ENCODE data around the gene VIPR1.

VIPR1 gene

DNA sequence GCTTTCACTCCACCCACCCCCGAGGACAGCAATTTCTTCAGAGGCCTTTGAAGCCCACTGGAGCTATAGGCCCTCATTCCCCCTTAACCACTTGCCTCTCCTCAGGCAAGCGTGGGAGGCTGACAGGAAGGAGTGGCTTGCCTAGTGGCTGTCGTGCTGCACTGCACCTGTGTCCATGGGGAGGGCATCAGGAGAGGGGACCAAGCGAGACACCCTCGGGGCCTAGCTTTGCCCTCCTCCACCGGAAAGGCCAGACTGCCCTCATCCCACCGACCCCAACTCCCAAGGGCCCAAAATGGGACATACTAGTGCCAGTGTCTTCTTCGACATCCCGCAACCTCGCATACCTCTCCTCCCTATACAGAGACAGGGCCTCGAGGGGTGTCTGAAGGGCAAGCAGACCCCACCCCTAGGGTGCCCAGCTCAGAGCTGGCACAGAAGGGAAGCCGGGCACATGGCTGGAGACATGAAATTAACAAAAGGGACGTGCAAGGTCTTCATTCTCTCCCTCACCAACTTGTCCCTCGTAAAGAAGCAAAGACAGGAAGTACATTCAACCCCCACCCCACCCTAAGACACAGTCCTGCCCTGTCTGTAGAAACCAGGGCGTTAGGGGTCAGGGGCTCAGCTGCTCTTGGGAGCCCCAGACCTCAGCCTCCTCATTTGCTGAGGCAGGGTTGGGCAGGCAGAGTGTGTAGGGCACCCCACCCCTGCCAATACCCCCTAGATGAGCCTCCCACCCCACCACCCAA, 24.3 kb downstream of the VIPR1 start:
- in situ Hi-C loops (cut with MboI; ENCODE audit: low pct_unique_long_range_greater_than_20kb, low sequenced_read_pairs, unreplicated experiment), result no loop called here
- no peak for DNase-seq (ENCODE audit: low spot score)

DNA sequence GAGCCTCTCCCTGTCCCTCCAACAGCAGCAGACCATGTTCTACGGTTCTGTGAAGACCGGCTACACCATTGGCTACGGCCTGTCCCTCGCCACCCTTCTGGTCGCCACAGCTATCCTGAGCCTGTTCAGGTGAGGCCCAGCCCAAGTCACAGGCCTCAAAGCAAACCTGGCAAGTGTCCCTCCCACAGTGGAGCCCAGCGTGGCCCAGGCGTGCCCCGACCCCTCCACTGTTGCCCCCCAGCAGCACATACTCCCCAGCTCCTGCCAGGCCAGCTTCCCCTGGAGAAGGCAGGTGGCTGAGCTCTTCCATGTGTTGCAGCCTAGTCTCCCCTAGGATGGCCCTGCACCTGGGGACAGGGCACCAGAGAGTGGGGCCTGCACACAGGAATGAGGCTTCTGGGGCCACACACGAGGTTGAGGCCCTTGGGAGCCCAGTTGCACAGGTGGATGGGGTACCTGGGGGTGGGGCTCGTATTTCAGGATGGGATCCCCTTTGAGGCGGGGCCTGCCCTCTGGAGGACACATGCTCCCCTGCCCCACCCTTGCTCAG, 25.0 kb downstream of the VIPR1 start:
- TF ChIP-seq, protein P1, sequence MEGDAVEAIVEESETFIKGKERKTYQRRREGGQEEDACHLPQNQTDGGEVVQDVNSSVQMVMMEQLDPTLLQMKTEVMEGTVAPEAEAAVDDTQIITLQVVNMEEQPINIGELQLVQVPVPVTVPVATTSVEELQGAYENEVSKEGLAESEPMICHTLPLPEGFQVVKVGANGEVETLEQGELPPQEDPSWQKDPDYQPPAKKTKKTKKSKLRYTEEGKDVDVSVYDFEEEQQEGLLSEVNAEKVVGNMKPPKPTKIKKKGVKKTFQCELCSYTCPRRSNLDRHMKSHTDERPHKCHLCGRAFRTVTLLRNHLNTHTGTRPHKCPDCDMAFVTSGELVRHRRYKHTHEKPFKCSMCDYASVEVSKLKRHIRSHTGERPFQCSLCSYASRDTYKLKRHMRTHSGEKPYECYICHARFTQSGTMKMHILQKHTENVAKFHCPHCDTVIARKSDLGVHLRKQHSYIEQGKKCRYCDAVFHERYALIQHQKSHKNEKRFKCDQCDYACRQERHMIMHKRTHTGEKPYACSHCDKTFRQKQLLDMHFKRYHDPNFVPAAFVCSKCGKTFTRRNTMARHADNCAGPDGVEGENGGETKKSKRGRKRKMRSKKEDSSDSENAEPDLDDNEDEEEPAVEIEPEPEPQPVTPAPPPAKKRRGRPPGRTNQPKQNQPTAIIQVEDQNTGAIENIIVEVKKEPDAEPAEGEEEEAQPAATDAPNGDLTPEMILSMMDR (IDR thresholded peaks at IDR 0.05; ENCODE audit: extremely low read depth, insufficient read depth, missing control alignments), result no peak
- no peak for DNase-seq (ENCODE audit: low spot score)
- in situ Hi-C loops (cut with MboI; ENCODE audit: low pct_unique_long_range_greater_than_20kb, low sequenced_read_pairs, unreplicated experiment), result no loop called here

More for the DNA sequence above, 24.3 kb downstream of the VIPR1 start:
- TF ChIP-seq, protein P1 (IDR thresholded peaks at IDR 0.05; ENCODE audit: extremely low read depth, insufficient read depth, missing control alignments), result no peak

DNA sequence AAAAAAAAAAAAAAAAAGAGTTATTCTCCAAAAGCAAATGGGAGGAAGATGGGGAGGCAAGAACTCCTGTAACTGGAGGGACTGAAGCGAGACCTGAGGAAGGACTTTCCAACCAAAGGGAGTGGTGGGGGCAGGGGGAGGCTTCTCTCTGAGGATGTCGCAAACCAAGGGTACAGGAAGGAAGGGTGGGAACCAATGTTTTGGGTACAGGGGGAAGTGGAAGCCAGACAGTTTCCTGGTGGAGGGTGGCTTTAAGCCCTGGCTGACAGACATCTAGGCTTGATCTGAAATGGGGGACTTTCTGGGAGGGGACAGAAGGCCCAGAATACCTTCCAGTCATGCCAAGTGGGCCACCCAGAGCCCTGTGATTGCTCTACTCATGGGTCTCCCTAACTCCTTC, 27.0 kb downstream of the VIPR1 start:
- in situ Hi-C loops (cut with MboI; ENCODE audit: low pct_unique_long_range_greater_than_20kb, low sequenced_read_pairs, unreplicated experiment), result no loop called here
- DNase-seq (ENCODE audit: low spot score), result no peak
- TF ChIP-seq, protein P1 (IDR thresholded peaks at IDR 0.05; ENCODE audit: extremely low read depth, insufficient read depth, missing control alignments), result no peak

DNA sequence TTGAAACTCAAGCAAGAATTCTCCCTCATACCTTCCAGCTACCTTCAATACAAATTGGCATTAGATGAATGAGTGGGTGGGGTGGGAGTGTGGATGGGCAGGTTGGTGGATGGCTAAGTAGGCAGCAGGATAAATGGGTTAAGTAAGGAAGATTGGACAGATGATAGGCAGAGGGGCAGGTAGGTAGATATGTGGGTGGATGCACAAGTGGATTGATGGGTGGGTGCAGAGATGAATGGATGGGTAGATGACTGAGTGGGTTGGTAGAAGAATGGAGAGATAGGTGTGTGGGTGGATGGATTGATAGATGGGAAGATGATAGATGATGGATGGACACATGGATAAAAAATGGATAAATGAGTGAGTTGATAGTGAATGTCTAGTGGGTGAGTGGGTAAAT, 27.6 kb downstream of the VIPR1 start:
- in situ Hi-C loops (cut with MboI; ENCODE audit: low pct_unique_long_range_greater_than_20kb, low sequenced_read_pairs, unreplicated experiment), result loop anchor here (10.0 kb wide), 1 partner anchor 295 kb away; no protein-coding TSS in a partner anchor
- no peak for DNase-seq (ENCODE audit: low spot score)
- TF ChIP-seq, protein P1 (IDR thresholded peaks at IDR 0.05; ENCODE audit: extremely low read depth, insufficient read depth, missing control alignments), result no peak

DNA sequence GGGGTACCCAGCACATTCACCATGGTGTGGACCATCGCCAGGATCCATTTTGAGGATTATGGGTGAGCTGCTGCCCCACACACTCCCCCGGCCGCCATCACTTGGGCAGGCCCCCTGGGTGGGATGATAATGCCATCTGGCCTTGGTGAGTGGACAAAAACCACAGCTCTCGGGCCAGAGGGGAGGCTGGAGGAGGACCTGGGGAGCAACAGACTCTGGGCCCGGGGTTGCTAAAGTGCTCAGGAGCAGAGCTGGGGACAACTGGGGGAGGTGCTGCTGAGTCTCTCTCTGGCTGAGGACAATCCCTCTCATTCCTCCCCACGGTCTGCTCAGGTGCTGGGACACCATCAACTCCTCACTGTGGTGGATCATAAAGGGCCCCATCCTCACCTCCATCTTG, 29.0 kb downstream of the VIPR1 start:
- no peak for DNase-seq (ENCODE audit: low spot score)
- TF ChIP-seq, protein P1 (IDR thresholded peaks at IDR 0.05; ENCODE audit: extremely low read depth, insufficient read depth, missing control alignments), result no peak
- in situ Hi-C loops (cut with MboI; ENCODE audit: low pct_unique_long_range_greater_than_20kb, low sequenced_read_pairs, unreplicated experiment), result loop anchor here (10.0 kb wide), 1 partner anchor 297 kb away; no protein-coding TSS in a partner anchor

DNA sequence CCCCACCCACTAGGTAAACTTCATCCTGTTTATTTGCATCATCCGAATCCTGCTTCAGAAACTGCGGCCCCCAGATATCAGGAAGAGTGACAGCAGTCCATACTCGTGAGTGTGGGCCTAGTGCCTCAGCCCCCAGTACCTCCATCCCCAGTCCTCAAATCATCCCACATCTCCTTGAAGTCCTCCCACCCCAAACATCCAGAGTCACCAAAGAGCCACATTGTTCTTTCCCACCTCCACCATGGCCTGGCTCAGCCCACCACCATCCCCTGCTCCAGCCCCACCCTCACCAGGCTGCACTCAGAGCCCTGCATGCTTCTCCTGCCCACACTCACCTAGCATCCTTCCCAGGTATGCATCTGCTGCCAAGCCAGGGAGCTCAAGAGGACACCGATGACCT, 29.8 kb downstream of the VIPR1 start:
- TF ChIP-seq, protein P1 (IDR thresholded peaks at IDR 0.05; ENCODE audit: extremely low read depth, insufficient read depth, missing control alignments), result no peak
- no peak for DNase-seq (ENCODE audit: low spot score)
- in situ Hi-C loops (cut with MboI; ENCODE audit: low pct_unique_long_range_greater_than_20kb, low sequenced_read_pairs, unreplicated experiment), result loop anchor here (10.0 kb wide), 1 partner anchor 297 kb away; no protein-coding TSS in a partner anchor
